NCI-H1436 treated with DMSO at 0.1 percent for 48 hours (cell line): ENCODE measurements around the gene CCDC88C.
A peak's percentile ranks its signal among the peaks of the same experiment; 100 is the strongest.
"Not testable (repeated sequence)": the region's sequence is repeated elsewhere in the genome, so short reads cannot be mapped to it uniquely, and the experiment has no call there.

ENCODE experiments used
- DNase-seq: peaks from one replicate; lab custom pipeline; 2025; lab: John Stamatoyannopoulos, UW

The CCDC88C gene

GRCh38 chr14:91265404-91265803, 152.2 kb downstream of the CCDC88C start:
- no peak for DNase-seq

- no peak for DNase-seq
Observed at GRCh38 chr14:91264151-91265150, 153.2 kb downstream of the CCDC88C start.

GRCh38 chr14:91263329-91263728, 154.3 kb downstream of the CCDC88C start:
- no peak for DNase-seq

GRCh38 chr14:91261986-91262549, 155.6 kb downstream of the CCDC88C start:
- no peak for DNase-seq

GRCh38 chr14:91261115-91261514, 156.5 kb downstream of the CCDC88C start:
- no peak for DNase-seq

- no peak for DNase-seq
Observed at GRCh38 chr14:91258876-91259275, 158.7 kb downstream of the CCDC88C start.

GRCh38 chr14:91258011-91258618, 159.5 kb downstream of the CCDC88C start:
- DNase-seq: no peak

- no peak for DNase-seq
Observed at GRCh38 chr14:91257328-91258010, 160.2 kb downstream of the CCDC88C start.

- no peak for DNase-seq
Observed at GRCh38 chr14:91256661-91257060, 161.0 kb downstream of the CCDC88C start.

GRCh38 chr14:91255026-91255695, 162.5 kb downstream of the CCDC88C start:
- no peak for DNase-seq

- DNase-seq: no peak
Observed at GRCh38 chr14:91254461-91254860, 163.2 kb downstream of the CCDC88C start.

- DNase-seq: no peak
Observed at GRCh38 chr14:91253795-91254323, 163.8 kb downstream of the CCDC88C start.

GRCh38 chr14:91252871-91253794, 164.5 kb downstream of the CCDC88C start:
- no peak for DNase-seq

GRCh38 chr14:91250912-91251311, 166.7 kb downstream of the CCDC88C start:
- no peak for DNase-seq

- peak; percentile 64 for DNase-seq
Observed at GRCh38 chr14:91249841-91250616, 167.6 kb downstream of the CCDC88C start.

GRCh38 chr14:91246051-91246852, 171.4 kb downstream of the CCDC88C start:
- peak; percentile 46 for DNase-seq

GRCh38 chr14:91245616-91246015, 172.0 kb downstream of the CCDC88C start:
- not testable (repeated sequence) for DNase-seq

- DNase-seq: no peak
Observed at GRCh38 chr14:91245029-91245428, 172.6 kb downstream of the CCDC88C start.

GRCh38 chr14:91244501-91244901, 173.1 kb downstream of the CCDC88C start, which contains the start of gene GPR68:
Gene GPR68 (minus strand): TSS chr14:91244704. CDS start chr14:91235050, 9,654 bp downstream.
- DNase-seq: no peak
